ENCODE data around the gene LRG1.
A peak's percentile ranks its signal among the peaks of the same experiment; 100 is the strongest.

Gene LRG1

GRCh38 chr19:4576016-4576933 lies 36.4 kb upstream of the LRG1 start:
- H3K9ac ChIP-seq (ENCODE audit: low read length), result no peak overlapping the region
- H3K23ac ChIP-seq (ENCODE audit: low read length), result no peak overlapping the region
- no peak overlapping the region for H3K27ac ChIP-seq (ENCODE audit: low read depth, low read length)
- H4K5ac ChIP-seq (ENCODE audit: low read length), result no peak overlapping the region
- H3K4ac ChIP-seq (ENCODE audit: low read depth, low read length), result no peak overlapping the region
- H2BK5ac ChIP-seq (ENCODE audit: low read length), result no peak overlapping the region
- WGBS (ENCODE audit: extremely low coverage, insufficient coverage, low lambda C conversion rate), result no CpG with 5 or more reads among the region's 17 CpGs
- H3K4me3 ChIP-seq (ENCODE audit: low read length), result no peak overlapping the region
- no peak overlapping the region for H2AK5ac ChIP-seq (ENCODE audit: low read length)
- H3K27me3 ChIP-seq (ENCODE audit: insufficient read depth, low read length, poor library complexity), result no peaks in the 10 kb centered on the region
- no peak overlapping the region for H2BK120ac ChIP-seq (ENCODE audit: low read depth, low read length)
- no peak overlapping the region for H3K4me2 ChIP-seq (ENCODE audit: low read length)
- no peak overlapping the region for H3K18ac ChIP-seq (ENCODE audit: low read length)
- H2BK15ac ChIP-seq (replicated peaks; ENCODE audit: low read depth), result no peak overlapping the region
- H3K56ac ChIP-seq (ENCODE audit: low read length), result peak overlapping the region; percentile 42
- DNase-seq, result peak; percentile 81
- H3K79me1 ChIP-seq (ENCODE audit: low read length), result no peaks in the 10 kb centered on the region
- no peaks in the 10 kb centered on the region for H3K36me3 ChIP-seq (ENCODE audit: control insufficient read depth, insufficient read depth, low read length)
- no peaks in the 10 kb centered on the region for H3K79me2 ChIP-seq (ENCODE audit: control insufficient read depth, insufficient read depth, low read length)
- H3K4me1 ChIP-seq (ENCODE audit: control insufficient read depth, low read depth, low read length), result peaks cover 5% of the 10 kb centered on the region
- no peak overlapping the region for H4K8ac ChIP-seq (ENCODE audit: low read depth, low read length)

GRCh38 chr19:4575267-4576015 lies 35.6 kb upstream of the LRG1 start:
- peak overlapping the region; percentile 71 for H3K18ac ChIP-seq (ENCODE audit: low read length)
- H4K5ac ChIP-seq (ENCODE audit: low read length), result no peak overlapping the region
- no peaks in the 10 kb centered on the region for H3K36me3 ChIP-seq (ENCODE audit: control insufficient read depth, insufficient read depth, low read length)
- H3K4me2 ChIP-seq (ENCODE audit: low read length), result peak overlapping the region; percentile 36
- no peak overlapping the region for H3K4me3 ChIP-seq (ENCODE audit: low read length)
- H3K79me2 ChIP-seq (ENCODE audit: control insufficient read depth, insufficient read depth, low read length), result no peaks in the 10 kb centered on the region
- H3K9ac ChIP-seq (ENCODE audit: low read length), result peak overlapping the region; percentile 56
- no peak overlapping the region for H4K8ac ChIP-seq (ENCODE audit: low read depth, low read length)
- H3K56ac ChIP-seq (ENCODE audit: low read length), result peak overlapping the region; percentile 42
- H3K23ac ChIP-seq (ENCODE audit: low read length), result no peak overlapping the region
- WGBS (ENCODE audit: extremely low coverage, insufficient coverage, low lambda C conversion rate), result no CpG with 5 or more reads among the region's 19 CpGs
- H2BK5ac ChIP-seq (ENCODE audit: low read length), result peak overlapping the region; percentile 84
- no peak overlapping the region for H2BK15ac ChIP-seq (replicated peaks; ENCODE audit: low read depth)
- peak overlapping the region; percentile 66 for H3K27ac ChIP-seq (ENCODE audit: low read depth, low read length)
- H2AK5ac ChIP-seq (ENCODE audit: low read length), result no peak overlapping the region
- no peaks in the 10 kb centered on the region for H3K79me1 ChIP-seq (ENCODE audit: low read length)
- peak; percentile 99 for DNase-seq
- H3K27me3 ChIP-seq (ENCODE audit: insufficient read depth, low read length, poor library complexity), result no peaks in the 10 kb centered on the region
- peak overlapping the region; percentile 73 for H3K4ac ChIP-seq (ENCODE audit: low read depth, low read length)
- peaks cover 5% of the 10 kb centered on the region for H3K4me1 ChIP-seq (ENCODE audit: control insufficient read depth, low read depth, low read length)
- H2BK120ac ChIP-seq (ENCODE audit: low read depth, low read length), result peak overlapping the region; percentile 74

- Histone ChIP-seq H3K27me3 (ENCODE audit: insufficient read depth, low read length, poor library complexity) (no peaks in the 10 kb centered on the region), H4K5ac (ENCODE audit: low read length) (no peak overlapping the region), H3K27ac (ENCODE audit: low read depth, low read length) (no peak overlapping the region), H3K56ac (ENCODE audit: low read length) (no peak overlapping the region), H3K18ac (ENCODE audit: low read length) (no peak overlapping the region), H2BK5ac (ENCODE audit: low read length) (no peak overlapping the region), H4K8ac (ENCODE audit: low read depth, low read length) (no peak overlapping the region), H3K4me1 (ENCODE audit: control insufficient read depth, low read depth, low read length) (peaks cover 5% of the 10 kb centered on the region), H2BK15ac (replicated peaks; ENCODE audit: low read depth) (no peak overlapping the region), H3K23ac (ENCODE audit: low read length) (no peak overlapping the region), H3K9ac (ENCODE audit: low read length) (no peak overlapping the region), H3K36me3 (ENCODE audit: control insufficient read depth, insufficient read depth, low read length) (no peaks in the 10 kb centered on the region), H2BK120ac (ENCODE audit: low read depth, low read length) (no peak overlapping the region), H3K79me1 (ENCODE audit: low read length) (no peaks in the 10 kb centered on the region), H3K4me3 (ENCODE audit: low read length) (no peak overlapping the region), H2AK5ac (ENCODE audit: low read length) (no peak overlapping the region), H3K4ac (ENCODE audit: low read depth, low read length) (no peak overlapping the region), H3K4me2 (ENCODE audit: low read length) (no peak overlapping the region), H3K79me2 (ENCODE audit: control insufficient read depth, insufficient read depth, low read length) (no peaks in the 10 kb centered on the region)
- DNase-seq, result no peak
- WGBS (ENCODE audit: extremely low coverage, insufficient coverage, low lambda C conversion rate), result no CpG with 5 or more reads among the region's 6 CpGs
These were observed 33.8 kb upstream of the LRG1 start for GRCh38 chr19:4573682-4574081.

GRCh38 chr19:4571305-4571917 lies 31.6 kb upstream of the LRG1 start:
- Histone ChIP-seq H3K4ac (ENCODE audit: low read depth, low read length) (no peak overlapping the region), H3K4me2 (ENCODE audit: low read length) (no peak overlapping the region), H2BK5ac (ENCODE audit: low read length) (no peak overlapping the region), H3K4me3 (ENCODE audit: low read length) (no peak overlapping the region), H2BK120ac (ENCODE audit: low read depth, low read length) (no peak overlapping the region), H3K23ac (ENCODE audit: low read length) (no peak overlapping the region), H3K4me1 (ENCODE audit: control insufficient read depth, low read depth, low read length) (peaks cover 5% of the 10 kb centered on the region), H3K18ac (ENCODE audit: low read length) (no peak overlapping the region), H3K36me3 (ENCODE audit: control insufficient read depth, insufficient read depth, low read length) (no peaks in the 10 kb centered on the region), H3K79me2 (ENCODE audit: control insufficient read depth, insufficient read depth, low read length) (no peaks in the 10 kb centered on the region), H3K56ac (ENCODE audit: low read length) (no peak overlapping the region), H3K79me1 (ENCODE audit: low read length) (no peaks in the 10 kb centered on the region), H3K27ac (ENCODE audit: low read depth, low read length) (no peak overlapping the region), H2AK5ac (ENCODE audit: low read length) (no peak overlapping the region), H4K5ac (ENCODE audit: low read length) (no peak overlapping the region), H3K9ac (ENCODE audit: low read length) (no peak overlapping the region), H3K27me3 (ENCODE audit: insufficient read depth, low read length, poor library complexity) (no peaks in the 10 kb centered on the region), H4K8ac (ENCODE audit: low read depth, low read length) (no peak overlapping the region), H2BK15ac (replicated peaks; ENCODE audit: low read depth) (no peak overlapping the region)
- no peak for DNase-seq
- WGBS (ENCODE audit: extremely low coverage, insufficient coverage, low lambda C conversion rate), result no CpG with 5 or more reads among the region's 22 CpGs

DNA sequence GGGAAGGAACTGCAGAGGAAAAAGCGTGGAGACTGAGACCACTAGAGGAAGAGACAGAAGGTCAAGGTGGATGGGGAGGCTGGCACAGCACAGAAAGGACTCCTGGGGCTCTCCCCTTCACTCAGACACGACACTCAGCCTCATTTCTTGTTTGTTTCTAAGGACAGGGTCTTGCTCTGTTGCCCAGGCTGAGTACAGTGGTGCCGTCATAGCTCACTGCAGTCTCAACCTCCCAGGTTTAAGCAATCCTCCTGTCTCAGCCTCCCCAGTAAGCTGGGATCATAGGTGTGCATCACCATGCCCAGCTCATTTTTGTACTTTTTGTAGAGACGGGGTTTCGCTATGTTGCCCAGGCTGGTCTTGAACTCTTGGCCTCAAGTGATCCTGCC lies 31.1 kb upstream of the LRG1 start:
- Histone ChIP-seq H2BK120ac (ENCODE audit: low read depth, low read length) (no peak overlapping the region), H3K4me2 (ENCODE audit: low read length) (no peak overlapping the region), H3K23ac (ENCODE audit: low read length) (no peak overlapping the region), H3K4ac (ENCODE audit: low read depth, low read length) (no peak overlapping the region), H3K27me3 (ENCODE audit: insufficient read depth, low read length, poor library complexity) (no peaks in the 10 kb centered on the region), H3K4me1 (ENCODE audit: control insufficient read depth, low read depth, low read length) (peaks cover 5% of the 10 kb centered on the region), H3K27ac (ENCODE audit: low read depth, low read length) (no peak overlapping the region), H2BK5ac (ENCODE audit: low read length) (no peak overlapping the region), H2BK15ac (replicated peaks; ENCODE audit: low read depth) (no peak overlapping the region), H4K5ac (ENCODE audit: low read length) (no peak overlapping the region), H3K18ac (ENCODE audit: low read length) (no peak overlapping the region), H4K8ac (ENCODE audit: low read depth, low read length) (no peak overlapping the region), H3K79me1 (ENCODE audit: low read length) (no peaks in the 10 kb centered on the region), H3K4me3 (ENCODE audit: low read length) (no peak overlapping the region), H2AK5ac (ENCODE audit: low read length) (no peak overlapping the region), H3K56ac (ENCODE audit: low read length) (no peak overlapping the region), H3K79me2 (ENCODE audit: control insufficient read depth, insufficient read depth, low read length) (no peaks in the 10 kb centered on the region), H3K36me3 (ENCODE audit: control insufficient read depth, insufficient read depth, low read length) (no peaks in the 10 kb centered on the region), H3K9ac (ENCODE audit: low read length) (no peak overlapping the region)
- no peak for DNase-seq
- no CpG with 5 or more reads among the region's 5 CpGs for WGBS (ENCODE audit: extremely low coverage, insufficient coverage, low lambda C conversion rate)
